Activated CD4-positive, alpha-beta T cell treated with anti-CD3 and anti-CD28 coated beads, Interleukin-2, amount 10 ng/mL, durations not matched to agents 7 days and 5 days (primary cell): ENCODE data around the gene LTBP4. TPM values are rescaled to one million over a fixed set of nuclear protein-coding genes. Genes with fewer than 3 reads are reported as not detected.

ENCODE experiments used
- CTCF ChIA-PET: fragments of 350-600 bp; sonication (Branson Sonifier 250); formaldehyde crosslinking; loops from one replicate; lab custom pipeline; 2021; ENCODE audit warnings: antibody characterized with exemption; lab: Charles Lee
- POLR2A ChIA-PET: fragments of 350-600 bp; sonication (Branson Sonifier 250); formaldehyde crosslinking; loops from one replicate; lab custom pipeline; 2021; ENCODE audit warnings: antibody characterized with exemption; lab: Charles Lee
- DNase-seq: peaks from one replicate; pipeline ENCODE4 v3.0.0-alpha.2; 2020
- H3K27ac Mint-ChIP-seq: one replicate; pipeline ENCODE4 v1.8.0; 2021; ENCODE audit warnings: mild to moderate bottlenecking, moderate library complexity, mixed read lengths
- H3K27me3 Mint-ChIP-seq: one replicate; pipeline ENCODE4 v1.8.0; 2021; ENCODE audit warnings: mixed read lengths
- H3K36me3 Mint-ChIP-seq: one replicate; pipeline ENCODE4 v1.8.0; 2021; ENCODE audit warnings: low read depth, mixed read lengths
- H3K4me1 Mint-ChIP-seq: one replicate; pipeline ENCODE4 v1.8.0; 2021; ENCODE audit warnings: mixed read lengths
- H3K4me3 Mint-ChIP-seq: one replicate; pipeline ENCODE4 v1.8.0; 2021; ENCODE audit warnings: mild to moderate bottlenecking, moderate library complexity, mixed read lengths
- H3K9me3 Mint-ChIP-seq: one replicate; pipeline ENCODE4 v1.8.0; 2021; ENCODE audit warnings: mixed read lengths
- total RNA-seq, 2 experiments: library from RNA; stranded (reverse); gene quantifications; one replicate each; pipeline ENCODE4 v1.2.3, GENCODE V29; 2021

Gene LTBP4
- total RNA-seq, 2 experiments from 2014 or later = 71.3 to 75.7 TPM

- H3K4me3 Mint-ChIP-seq = peak overlapping the region; percentile 6
- no peak for DNase-seq
- CTCF ChIA-PET = interaction anchor here (0.6 to 1.1 kb wide), 2 partner anchors 51 to 176 kb away, joined by 3 read pairs; no protein-coding TSS in a partner anchor
- POLR2A ChIA-PET = no interaction called here
- no peaks in the 10 kb centered on the region for H3K36me3 Mint-ChIP-seq
- peaks cover 65% of the 10 kb centered on the region for H3K4me1 Mint-ChIP-seq
- peaks cover 46% of the 10 kb centered on the region for H3K27me3 Mint-ChIP-seq
- no peaks in the 10 kb centered on the region for H3K9me3 Mint-ChIP-seq
- no peak overlapping the region for H3K27ac Mint-ChIP-seq
These were observed 517 bp upstream of the LTBP4 start for GRCh38 chr19:40600570-40601133.

GRCh38 chr19:40603071-40603388, 1.9 kb downstream of the LTBP4 start:
- peak overlapping the region; percentile 85 for H3K4me3 Mint-ChIP-seq
- peaks cover 74% of the 10 kb centered on the region for H3K4me1 Mint-ChIP-seq
- H3K36me3 Mint-ChIP-seq = peaks cover 2% of the 10 kb centered on the region
- H3K27ac Mint-ChIP-seq = no peak overlapping the region
- ChIA-PET POLR2A (interaction anchor here (0.6 kb wide), 1 partner anchor 79 kb away, joined by 4 read pairs; no protein-coding TSS in a partner anchor), CTCF (interaction anchor here (0.7 to 2.2 kb wide), 9 partner anchors 10 to 160 kb away, joined by 3 to 12 read pairs (median 4); no protein-coding TSS in a partner anchor)
- no peak for DNase-seq
- H3K27me3 Mint-ChIP-seq = peaks cover 35% of the 10 kb centered on the region
- no peaks in the 10 kb centered on the region for H3K9me3 Mint-ChIP-seq

- H3K4me1 Mint-ChIP-seq = peaks cover 73% of the 10 kb centered on the region
- CTCF ChIA-PET = interaction anchor here (0.5 to 2.2 kb wide), 11 partner anchors 10 to 161 kb away, joined by 3 to 12 read pairs (median 4); no protein-coding TSS in a partner anchor
These were observed 2.4 kb downstream of the LTBP4 start for GRCh38 chr19:40603389-40604170.

GRCh38 chr19:40604171-40604646, 3.0 kb downstream of the LTBP4 start:
- ChIA-PET CTCF (interaction anchor here (0.5 to 2.2 kb wide), 10 partner anchors 9 to 161 kb away, joined by 3 to 12 read pairs (median 3); no protein-coding TSS in a partner anchor), POLR2A (interaction anchor here (0.6 kb wide), 1 partner anchor 11 kb away, joined by 3 read pairs; no protein-coding TSS in a partner anchor)
- peak overlapping the region; percentile 85 for H3K4me3 Mint-ChIP-seq
- H3K36me3 Mint-ChIP-seq = peaks cover 2% of the 10 kb centered on the region
- no peaks in the 10 kb centered on the region for H3K9me3 Mint-ChIP-seq
- DNase-seq = no peak
- peaks cover 25% of the 10 kb centered on the region for H3K27me3 Mint-ChIP-seq
- peaks cover 72% of the 10 kb centered on the region for H3K4me1 Mint-ChIP-seq
- peak overlapping the region; percentile 98 for H3K27ac Mint-ChIP-seq

More at GRCh38 chr19:40603389-40604170, 2.4 kb downstream of the LTBP4 start:
- Mint-ChIP-seq H3K4me3 (peak overlapping the region; percentile 85), H3K27ac (peak overlapping the region; percentile 98), H3K27me3 (peaks cover 31% of the 10 kb centered on the region), H3K36me3 (peaks cover 2% of the 10 kb centered on the region), H3K9me3 (no peaks in the 10 kb centered on the region)
- POLR2A ChIA-PET = interaction anchor here (0.6 kb wide), 2 partner anchors 11 to 79 kb away, joined by 3 to 4 read pairs; no protein-coding TSS in a partner anchor
- DNase-seq = peak; percentile 99

GRCh38 chr19:40604647-40605215, 3.6 kb downstream of the LTBP4 start:
- ChIA-PET POLR2A (interaction anchor here (1.0 kb wide), 1 partner anchor 10 kb away, joined by 3 read pairs; no protein-coding TSS in a partner anchor), CTCF (interaction anchor here (0.6 to 2.2 kb wide), 5 partner anchors 12 to 1216 kb away, joined by 3 to 12 read pairs (median 3); no protein-coding TSS in a partner anchor)
- Mint-ChIP-seq H3K27me3 (peaks cover 20% of the 10 kb centered on the region), H3K4me1 (peaks cover 71% of the 10 kb centered on the region), H3K36me3 (peaks cover 2% of the 10 kb centered on the region), H3K9me3 (no peaks in the 10 kb centered on the region), H3K4me3 (peak overlapping the region; percentile 85), H3K27ac (peak overlapping the region; percentile 98)
- DNase-seq = peak; percentile 22

GRCh38 chr19:40605216-40605971, 4.2 kb downstream of the LTBP4 start:
- ChIA-PET POLR2A (interaction anchor here (1.0 kb wide), 1 partner anchor 9 kb away, joined by 3 read pairs; no protein-coding TSS in a partner anchor), CTCF (interaction anchor here (0.5 to 2.2 kb wide), 8 partner anchors 10 to 1216 kb away, joined by 3 to 12 read pairs (median 3); no protein-coding TSS in a partner anchor)
- H3K4me3 Mint-ChIP-seq = peak overlapping the region; percentile 85
- peaks cover 76% of the 10 kb centered on the region for H3K4me1 Mint-ChIP-seq
- peak overlapping the region; percentile 98 for H3K27ac Mint-ChIP-seq
- H3K36me3 Mint-ChIP-seq = peaks cover 2% of the 10 kb centered on the region
- DNase-seq = peak; percentile 91
- H3K27me3 Mint-ChIP-seq = peaks cover 17% of the 10 kb centered on the region
- no peaks in the 10 kb centered on the region for H3K9me3 Mint-ChIP-seq

GRCh38 chr19:40607311-40608239, 6.4 kb downstream of the LTBP4 start:
- H3K9me3 Mint-ChIP-seq = no peaks in the 10 kb centered on the region
- no peak for DNase-seq
- H3K27me3 Mint-ChIP-seq = peaks cover 4% of the 10 kb centered on the region
- peaks cover 83% of the 10 kb centered on the region for H3K4me1 Mint-ChIP-seq
- H3K4me3 Mint-ChIP-seq = peak overlapping the region; percentile 85
- POLR2A ChIA-PET = no interaction called here
- peaks cover 2% of the 10 kb centered on the region for H3K36me3 Mint-ChIP-seq
- CTCF ChIA-PET = interaction anchor here (1.0 kb wide), 1 partner anchor 8 kb away, joined by 3 read pairs; no protein-coding TSS in a partner anchor
- peak overlapping the region; percentile 73 for H3K27ac Mint-ChIP-seq

GRCh38 chr19:40608240-40608621, 7.1 kb downstream of the LTBP4 start:
- no peaks in the 10 kb centered on the region for H3K27me3 Mint-ChIP-seq
- ChIA-PET CTCF (no interaction called here), POLR2A (no interaction called here)
- H3K4me1 Mint-ChIP-seq = peaks cover 84% of the 10 kb centered on the region
- H3K9me3 Mint-ChIP-seq = no peaks in the 10 kb centered on the region
- peaks cover 2% of the 10 kb centered on the region for H3K36me3 Mint-ChIP-seq
- DNase-seq = no peak
- no peak overlapping the region for H3K27ac Mint-ChIP-seq
- no peak overlapping the region for H3K4me3 Mint-ChIP-seq

GRCh38 chr19:40608957-40609356, 7.8 kb downstream of the LTBP4 start:
- CTCF ChIA-PET = interaction anchor here (1.2 to 1.3 kb wide), 2 partner anchors 10 to 25 kb away, joined by 3 to 9 read pairs; no protein-coding TSS in a partner anchor
- peaks cover 83% of the 10 kb centered on the region for H3K4me1 Mint-ChIP-seq

GRCh38 chr19:40609561-40610395, 8.6 kb downstream of the LTBP4 start:
- peak; percentile 88 for DNase-seq
- H3K9me3 Mint-ChIP-seq = no peaks in the 10 kb centered on the region
- H3K27me3 Mint-ChIP-seq = no peaks in the 10 kb centered on the region
- peak overlapping the region; percentile 73 for H3K4me3 Mint-ChIP-seq
- CTCF ChIA-PET = interaction anchor here (0.6 to 1.3 kb wide), 7 partner anchors 8 to 1772 kb away, joined by 3 to 9 read pairs (median 3); partner anchors contain the start of gene BLVRB
- peaks cover 3% of the 10 kb centered on the region for H3K36me3 Mint-ChIP-seq
- H3K27ac Mint-ChIP-seq = peak overlapping the region; percentile 88
- peaks cover 80% of the 10 kb centered on the region for H3K4me1 Mint-ChIP-seq
- POLR2A ChIA-PET = no interaction called here

More at GRCh38 chr19:40608957-40609356, 7.8 kb downstream of the LTBP4 start:
- Mint-ChIP-seq H3K27ac (peak overlapping the region; percentile 88), H3K36me3 (peaks cover 2% of the 10 kb centered on the region), H3K9me3 (no peaks in the 10 kb centered on the region), H3K4me3 (peak overlapping the region; percentile 73), H3K27me3 (no peaks in the 10 kb centered on the region)
- no peak for DNase-seq
- POLR2A ChIA-PET = no interaction called here
